Endometrial microvascular endothelial cells (primary cell): ENCODE measurements around the gene PPP2R2C. TPM values are rescaled to one million over a fixed set of nuclear protein-coding genes. Genes with fewer than 3 reads are reported as not detected.

Experiments
- in situ Hi-C: cut with HindIII; loops from 2 replicates; pipeline ENCODE4 v1.10.0; 2017; ENCODE audit warnings: low sequenced_read_pairs, low pct_unique_long_range_greater_than_20kb; ENCODE audit errors: inconsistent ontology term
- total RNA-seq: library from RNA; depleted of rRNA; stranded (reverse); fragments of >200 nt; gene quantifications from one replicate; pipeline ENCODE4 v1.2.3, GENCODE V29; 2015; ENCODE audit errors: inconsistent ontology term

The PPP2R2C gene
- total RNA-seq, 1 donor from 2014 or later = not detected

DNA sequence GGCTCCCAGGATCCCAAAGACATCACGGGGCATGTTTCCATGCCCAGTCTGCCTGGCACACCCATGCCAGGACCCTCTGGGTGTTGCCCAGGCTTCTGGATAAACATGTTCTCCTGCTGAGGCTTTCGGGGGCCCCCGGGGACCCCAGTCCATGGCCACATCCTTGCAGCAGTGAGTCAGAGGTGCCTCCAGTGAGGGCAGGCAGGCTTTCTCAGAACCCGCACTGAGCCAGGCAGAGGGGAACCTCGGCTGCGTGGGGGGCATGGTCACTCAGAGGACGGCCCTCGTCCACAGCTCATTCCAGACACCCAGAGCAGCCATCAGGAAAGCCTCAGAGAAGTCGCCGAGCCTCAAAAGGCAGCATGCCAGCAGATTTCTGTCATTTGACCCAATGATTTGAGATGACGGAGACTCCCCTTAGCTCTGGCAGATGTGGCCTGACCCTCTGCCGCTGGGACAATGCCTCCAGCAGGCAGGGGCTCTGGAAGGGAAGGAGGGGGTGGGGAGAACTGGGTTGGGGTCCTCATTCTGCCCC, 54.8 kb downstream of the PPP2R2C start:
- in situ Hi-C loops = no loop called here

DNA sequence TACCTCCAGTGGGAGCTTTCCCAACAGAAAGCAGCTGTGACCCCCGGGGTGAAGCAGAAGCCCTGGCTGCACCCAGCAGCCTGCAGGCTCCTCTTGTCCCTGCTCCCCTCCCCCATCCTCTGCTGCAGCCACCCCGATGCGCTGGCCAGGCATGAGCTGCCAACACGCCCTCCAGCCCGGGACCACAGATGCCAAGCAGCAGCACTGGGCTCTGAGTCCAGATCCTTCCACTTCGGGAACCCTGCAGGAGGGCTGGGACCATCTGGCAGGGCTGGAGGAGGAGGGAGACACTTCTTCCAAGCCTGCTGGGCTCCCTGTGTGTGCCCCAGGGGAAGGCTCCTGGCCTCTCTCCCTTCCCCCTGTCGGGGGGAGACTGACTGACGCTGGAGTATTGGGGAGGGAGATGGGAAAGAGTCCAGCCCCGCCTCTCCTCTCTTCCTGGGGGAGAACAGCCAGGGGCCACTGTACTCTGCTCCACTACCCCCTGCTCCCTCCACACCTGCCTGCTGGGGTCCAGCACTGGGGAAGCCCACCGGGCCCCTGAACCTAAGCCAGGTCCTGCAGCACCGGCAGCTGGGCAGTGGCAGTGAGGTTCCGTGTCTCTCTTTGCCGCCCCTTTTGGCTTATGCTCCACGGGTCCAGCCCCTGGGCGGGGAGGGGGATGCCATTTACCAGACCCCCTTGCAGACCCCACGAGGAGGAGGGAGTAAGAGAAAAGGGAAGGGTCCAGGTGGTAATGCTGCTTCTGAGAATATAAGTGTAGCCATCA, 55.7 kb downstream of the PPP2R2C start:
- in situ Hi-C loops = no loop called here

DNA sequence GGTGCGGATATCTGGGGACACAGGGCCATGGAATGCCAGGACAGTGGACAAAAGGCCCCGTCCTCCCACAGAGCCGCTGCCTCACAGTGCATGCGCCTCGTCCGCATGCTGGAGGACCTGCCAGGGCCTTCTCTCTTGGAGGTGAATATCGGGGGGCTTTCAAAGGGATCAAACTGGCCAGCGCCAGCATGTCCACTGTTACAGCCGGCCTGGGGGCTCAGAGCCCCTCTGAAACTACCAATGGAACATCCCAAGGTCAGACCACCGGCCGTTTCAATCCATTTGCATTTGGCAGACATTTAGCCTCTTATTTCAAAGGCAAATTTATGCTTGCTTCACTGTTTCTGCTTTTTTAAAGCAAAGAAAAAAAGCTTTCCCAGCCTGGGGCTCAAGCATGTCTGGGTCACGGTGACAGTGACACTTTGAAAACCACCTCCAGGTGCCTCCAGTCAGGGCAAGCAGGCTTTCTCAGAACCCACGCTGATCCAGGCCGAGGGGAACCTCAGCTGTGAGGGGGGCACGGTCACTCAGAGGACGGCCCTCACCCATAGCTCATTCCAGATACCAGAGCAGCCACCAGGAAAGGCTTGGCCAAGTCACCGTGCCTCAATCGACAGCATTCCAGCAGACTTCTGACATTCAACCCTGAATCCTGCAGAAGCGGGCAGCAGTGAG, 57.2 kb downstream of the PPP2R2C start:
- in situ Hi-C loops = no loop called here

DNA sequence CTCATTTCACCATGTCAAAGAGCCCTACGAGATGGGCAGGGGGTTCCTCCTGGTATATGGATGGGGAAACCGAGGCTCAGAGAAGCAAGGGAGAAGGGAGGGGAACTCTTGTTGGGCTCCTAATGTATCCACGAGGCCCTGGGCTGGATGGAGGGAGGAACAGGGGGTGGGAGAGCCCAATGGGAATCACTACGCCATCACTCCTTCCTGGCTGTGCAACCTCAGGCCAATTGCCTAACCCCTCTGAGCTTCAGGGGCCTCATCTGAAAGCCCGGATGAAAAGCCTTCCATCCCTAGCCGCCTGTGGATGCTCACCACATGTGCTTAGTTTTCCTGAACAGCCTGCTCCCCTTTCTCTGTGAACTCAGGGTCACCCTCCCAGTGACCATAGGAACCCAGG, 57.8 kb downstream of the PPP2R2C start:
- in situ Hi-C loops = no loop called here

DNA sequence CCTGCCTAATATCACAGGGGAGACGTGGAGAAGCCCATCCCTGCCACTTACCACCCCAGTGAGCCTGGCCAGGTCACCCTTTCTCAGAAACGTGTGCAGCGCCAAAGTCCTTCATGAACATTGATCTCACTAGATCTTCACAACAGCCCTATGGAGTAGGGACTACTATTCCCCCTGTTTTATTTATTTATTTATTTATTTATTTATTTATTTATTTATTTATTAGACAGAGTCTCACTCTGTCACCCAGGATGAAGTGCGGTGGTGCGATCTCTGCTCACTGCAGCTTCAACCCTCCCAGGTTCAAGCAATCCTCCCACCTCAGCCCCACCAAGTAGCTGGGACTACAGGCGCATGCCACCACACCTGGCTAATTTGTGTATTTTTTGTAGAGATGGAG, 61.8 kb downstream of the PPP2R2C start:
- in situ Hi-C loops = no loop called here

DNA sequence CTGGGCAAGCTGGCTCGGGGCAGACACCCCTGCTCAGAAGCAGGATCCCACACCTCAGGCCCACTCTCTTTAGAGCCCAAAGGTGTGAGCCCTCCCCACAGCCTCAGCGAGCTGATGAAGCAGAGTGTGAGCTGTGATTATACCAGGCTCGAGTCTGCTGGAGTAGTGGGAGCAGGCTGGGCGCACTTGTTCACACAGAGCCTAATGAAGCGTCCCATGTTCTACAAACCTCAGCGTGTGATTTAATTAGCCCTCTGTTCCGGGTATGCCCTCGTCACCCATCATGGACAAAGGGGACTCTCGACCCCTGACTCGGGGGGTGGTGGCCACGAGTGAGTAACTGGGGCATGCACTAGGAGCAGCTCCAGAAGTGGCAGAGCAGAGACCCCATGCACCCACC, 62.3 kb downstream of the PPP2R2C start:
- in situ Hi-C loops = no loop called here

DNA sequence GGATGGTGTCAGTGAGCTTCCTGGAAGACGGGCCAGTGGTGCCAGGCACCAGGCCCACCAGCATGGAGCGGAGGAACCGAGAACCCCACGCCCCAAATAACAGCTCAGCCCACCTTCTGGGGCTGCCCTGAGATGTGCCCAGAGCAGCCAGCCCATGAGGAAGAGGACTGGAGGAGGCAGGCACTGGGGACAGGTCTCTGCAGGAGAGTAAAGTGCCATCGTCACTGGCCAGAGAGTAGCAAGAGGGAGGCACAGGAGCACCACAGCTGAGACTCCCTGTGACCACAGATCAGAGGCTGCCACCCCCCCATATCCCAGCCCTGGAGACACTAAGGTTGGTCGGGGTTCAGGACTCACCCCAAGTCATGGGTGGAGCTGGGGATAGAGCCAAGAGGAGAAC, 63.0 kb downstream of the PPP2R2C start:
- in situ Hi-C loops = no loop called here

DNA sequence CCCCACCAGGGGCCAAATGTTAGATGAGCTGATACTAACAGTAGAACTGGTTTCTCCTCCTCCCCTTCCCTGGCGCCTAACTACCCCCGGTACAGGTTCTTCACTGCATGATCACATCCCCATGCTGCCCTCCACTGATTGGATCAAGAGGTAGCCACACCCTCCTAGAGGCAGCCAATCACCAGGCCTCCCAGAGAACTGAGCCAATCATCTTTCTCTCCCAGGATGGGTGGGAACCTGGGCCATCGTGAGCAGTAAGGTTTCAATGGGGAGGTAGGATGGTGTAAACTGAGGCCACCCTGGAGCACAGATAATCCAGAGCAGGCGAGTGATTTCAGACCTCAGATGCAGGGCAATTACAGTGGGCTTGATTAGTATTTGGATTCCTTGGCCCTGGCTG, 64.2 kb downstream of the PPP2R2C start:
- in situ Hi-C loops = no loop called here

DNA sequence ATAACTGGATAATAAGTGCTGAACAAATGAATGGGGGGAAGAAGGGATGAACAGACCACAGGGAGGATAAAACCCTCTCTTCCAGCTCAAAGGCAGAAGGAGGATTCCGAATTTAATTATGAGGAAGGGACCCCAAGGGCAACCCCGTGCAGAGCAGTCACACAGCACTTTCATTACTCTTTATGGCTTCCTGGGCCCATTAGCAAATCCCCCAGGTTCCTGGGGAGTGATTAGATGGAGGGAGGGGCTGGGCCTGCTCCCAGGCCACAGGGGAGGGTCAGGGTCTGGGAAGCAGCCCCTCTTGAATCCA, 67.1 kb downstream of the PPP2R2C start:
- in situ Hi-C loops = no loop called here

DNA sequence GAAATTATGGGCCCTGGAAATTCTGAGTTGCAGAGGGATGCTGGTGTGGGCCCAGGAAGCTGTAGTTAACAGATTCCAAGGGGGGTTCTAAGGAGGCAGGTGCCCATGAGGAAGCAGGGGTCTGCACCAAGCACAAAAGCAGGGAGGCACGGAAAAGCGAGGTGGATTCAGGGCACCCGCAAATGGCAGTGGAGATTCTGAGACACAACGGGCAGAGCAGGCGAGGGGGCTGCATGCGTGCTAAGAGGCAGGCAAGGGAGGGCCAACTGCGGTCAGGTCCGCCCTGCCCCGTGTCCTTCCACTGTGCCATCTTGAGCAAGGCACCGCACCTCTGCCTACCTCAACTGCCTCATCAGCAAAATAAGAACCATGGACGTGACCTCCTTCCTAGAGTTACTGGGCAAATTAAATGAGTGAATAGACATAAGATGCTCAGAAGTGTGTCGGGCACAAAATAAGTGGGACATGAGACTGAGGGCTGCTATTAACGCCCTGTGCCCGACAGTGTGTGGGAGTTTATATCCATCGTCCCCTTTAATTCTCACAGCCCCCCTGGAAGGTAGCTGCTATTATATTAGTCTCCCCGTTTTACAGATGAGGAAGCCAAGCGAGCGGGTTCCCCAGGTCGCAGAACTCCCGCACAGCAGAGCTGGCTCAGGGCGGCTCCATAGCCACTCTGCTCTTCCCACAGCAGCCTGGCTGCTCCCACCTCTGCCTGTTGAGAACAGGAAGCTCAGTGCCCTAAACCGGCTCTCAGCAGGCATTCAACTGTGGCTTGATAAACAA, 67.6 kb downstream of the PPP2R2C start:
- in situ Hi-C loops = no loop called here

DNA sequence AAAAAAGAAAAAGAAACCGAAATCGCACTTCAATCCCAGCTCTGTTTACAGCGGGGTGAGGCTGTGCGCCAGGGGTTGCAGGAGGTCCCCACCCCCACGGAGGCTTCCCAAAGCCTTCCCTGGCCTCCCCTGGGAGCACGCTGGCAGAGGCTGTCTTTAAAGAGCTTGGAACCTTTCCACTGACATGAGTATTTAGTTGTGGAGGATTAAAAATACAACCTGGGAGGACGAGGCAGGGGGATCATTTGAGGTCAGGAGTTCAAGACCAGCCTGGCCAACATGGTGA, 69.1 kb downstream of the PPP2R2C start:
- in situ Hi-C loops = no loop called here

DNA sequence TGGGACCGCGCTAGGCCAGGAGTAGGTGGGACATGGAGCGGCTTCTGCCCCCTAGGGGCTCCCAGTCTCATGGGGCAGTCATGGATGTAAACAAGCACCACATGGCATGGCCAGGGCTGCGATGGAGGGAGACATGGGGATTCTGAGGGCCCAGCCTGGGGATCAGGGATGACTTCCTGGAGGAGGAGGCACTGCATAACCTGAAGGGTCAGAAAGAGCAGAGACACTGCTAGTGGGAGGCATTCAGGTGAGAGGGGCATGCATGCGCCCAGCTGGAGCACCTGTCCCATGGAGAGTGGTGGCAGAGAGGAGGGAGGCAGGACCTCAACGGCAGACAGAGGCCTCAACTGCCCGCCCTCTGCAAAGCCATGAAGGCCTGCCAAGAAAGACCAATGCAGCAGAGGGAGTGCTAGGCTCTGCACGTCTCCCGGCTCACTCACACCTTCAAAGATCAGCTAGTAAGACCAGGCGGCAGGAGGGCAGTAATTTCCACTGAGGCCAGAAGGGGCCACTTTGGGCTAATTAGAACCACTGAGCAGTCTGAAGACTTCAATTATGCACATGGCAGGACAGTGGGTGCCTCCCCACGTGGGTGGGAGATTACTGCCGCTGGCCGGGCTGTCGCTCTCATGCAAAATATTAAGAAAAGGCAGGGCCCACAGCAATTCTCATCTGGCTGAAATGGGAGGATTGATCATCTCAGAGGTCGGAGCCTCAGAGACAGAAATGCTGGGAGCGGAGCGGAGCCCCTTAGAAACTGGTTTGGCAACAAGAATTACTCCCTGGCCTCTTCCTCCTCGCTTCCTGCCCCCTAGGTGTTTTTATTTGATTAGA, 69.6 kb downstream of the PPP2R2C start:
- in situ Hi-C loops = no loop called here

DNA sequence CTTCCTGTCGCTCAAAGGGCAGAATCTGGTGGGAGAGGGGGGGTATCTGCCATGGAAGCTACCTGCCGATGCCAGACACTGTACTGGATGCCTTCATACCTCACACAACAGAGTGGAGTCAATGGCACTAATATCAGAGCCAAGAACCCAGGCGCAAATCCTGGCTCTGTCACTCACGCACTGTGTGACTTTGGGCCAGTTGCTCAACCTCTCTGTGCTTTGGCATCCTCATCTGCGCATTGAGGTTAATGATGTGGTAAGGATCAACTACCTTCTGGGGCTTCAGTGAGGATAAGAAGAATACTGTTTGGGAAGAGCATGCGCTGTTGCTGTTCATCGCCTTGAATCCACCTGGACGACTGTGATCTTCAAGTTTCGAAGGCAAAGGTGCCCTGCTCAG, 70.6 kb downstream of the PPP2R2C start:
- in situ Hi-C loops = no loop called here

DNA sequence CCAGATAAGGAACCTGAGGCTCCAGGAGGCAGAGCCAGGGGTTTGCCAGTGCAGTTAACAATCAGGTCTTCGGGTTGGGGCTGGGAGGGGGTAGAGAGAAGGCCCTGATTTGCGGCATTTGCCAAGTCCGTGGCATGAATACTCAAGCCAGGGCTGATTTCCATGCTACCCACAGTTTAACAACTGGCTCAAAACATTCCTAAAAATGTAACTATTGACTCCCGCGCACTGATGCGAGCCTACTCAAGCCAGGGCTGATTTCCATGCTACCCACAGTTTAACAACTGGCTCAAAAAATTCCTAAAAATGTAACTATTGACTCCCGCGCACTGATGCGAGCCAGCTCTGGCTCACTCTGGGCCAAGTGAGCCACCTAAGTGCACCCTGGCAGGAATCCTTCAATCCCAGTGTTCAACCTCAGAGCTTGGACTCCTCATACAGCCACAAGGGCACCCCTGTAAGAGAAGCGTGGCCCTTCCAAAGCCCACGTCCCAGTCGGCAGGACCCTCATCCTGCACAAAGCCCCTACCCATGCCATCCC, 75.6 kb downstream of the PPP2R2C start:
- in situ Hi-C loops = no loop called here

DNA sequence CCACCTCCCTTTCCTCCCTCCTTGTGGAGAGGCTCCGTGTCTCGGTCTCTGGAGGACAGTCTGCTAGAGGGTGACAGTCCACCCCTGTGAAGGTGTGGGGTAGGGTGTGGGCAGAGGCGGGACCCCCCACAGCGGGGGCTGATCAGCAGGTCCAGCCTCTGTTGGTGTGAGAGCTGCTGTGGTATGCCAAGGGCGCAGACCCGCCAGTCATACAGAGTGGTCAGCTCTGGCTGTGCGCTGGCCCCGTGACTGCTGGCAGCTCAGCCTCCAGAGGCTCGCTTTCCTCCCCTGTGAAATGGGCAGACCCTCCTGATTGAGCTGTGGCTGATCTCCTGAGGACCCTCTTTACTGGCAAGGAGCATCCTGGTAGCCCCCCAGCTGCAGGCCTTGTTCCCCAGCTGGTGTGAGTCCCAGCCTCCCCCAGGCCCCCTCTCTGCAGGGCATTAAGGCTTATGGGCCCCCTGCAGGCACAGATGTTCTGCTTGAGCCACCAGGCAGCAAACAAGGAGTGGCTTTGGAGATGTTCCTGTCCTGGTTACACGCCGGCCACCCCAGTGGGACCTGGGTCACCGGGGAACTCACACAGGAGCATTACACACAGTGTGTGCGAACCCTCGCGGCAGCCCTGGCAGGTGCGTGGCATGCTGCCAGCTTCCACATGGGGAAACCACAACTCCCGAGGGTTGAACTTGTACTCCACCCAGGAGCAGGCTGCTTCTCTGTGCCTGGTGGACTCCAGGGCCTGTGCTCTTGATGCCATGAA, 76.8 kb downstream of the PPP2R2C start:
- in situ Hi-C loops = no loop called here

DNA sequence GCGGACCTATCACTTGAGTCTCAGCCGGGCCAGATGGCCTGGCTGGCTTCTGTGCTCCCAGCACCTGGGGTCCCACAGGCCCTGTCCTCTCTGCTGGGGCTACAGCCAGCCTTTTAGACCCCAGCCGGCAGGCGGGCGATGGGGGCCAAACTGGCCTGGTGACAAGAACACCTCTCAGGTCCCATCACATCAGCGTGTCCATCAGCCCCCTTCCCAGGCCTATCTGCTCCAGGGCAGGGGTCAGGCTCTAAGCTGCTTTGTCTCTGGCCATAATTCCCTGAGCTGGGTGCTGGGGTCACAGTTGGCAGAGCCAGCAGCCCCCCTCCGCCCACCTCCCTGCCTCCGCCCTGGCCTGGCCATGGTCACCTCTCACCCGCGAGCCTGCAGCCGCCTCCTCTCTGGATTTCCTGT, 77.7 kb downstream of the PPP2R2C start:
- in situ Hi-C loops = no loop called here

DNA sequence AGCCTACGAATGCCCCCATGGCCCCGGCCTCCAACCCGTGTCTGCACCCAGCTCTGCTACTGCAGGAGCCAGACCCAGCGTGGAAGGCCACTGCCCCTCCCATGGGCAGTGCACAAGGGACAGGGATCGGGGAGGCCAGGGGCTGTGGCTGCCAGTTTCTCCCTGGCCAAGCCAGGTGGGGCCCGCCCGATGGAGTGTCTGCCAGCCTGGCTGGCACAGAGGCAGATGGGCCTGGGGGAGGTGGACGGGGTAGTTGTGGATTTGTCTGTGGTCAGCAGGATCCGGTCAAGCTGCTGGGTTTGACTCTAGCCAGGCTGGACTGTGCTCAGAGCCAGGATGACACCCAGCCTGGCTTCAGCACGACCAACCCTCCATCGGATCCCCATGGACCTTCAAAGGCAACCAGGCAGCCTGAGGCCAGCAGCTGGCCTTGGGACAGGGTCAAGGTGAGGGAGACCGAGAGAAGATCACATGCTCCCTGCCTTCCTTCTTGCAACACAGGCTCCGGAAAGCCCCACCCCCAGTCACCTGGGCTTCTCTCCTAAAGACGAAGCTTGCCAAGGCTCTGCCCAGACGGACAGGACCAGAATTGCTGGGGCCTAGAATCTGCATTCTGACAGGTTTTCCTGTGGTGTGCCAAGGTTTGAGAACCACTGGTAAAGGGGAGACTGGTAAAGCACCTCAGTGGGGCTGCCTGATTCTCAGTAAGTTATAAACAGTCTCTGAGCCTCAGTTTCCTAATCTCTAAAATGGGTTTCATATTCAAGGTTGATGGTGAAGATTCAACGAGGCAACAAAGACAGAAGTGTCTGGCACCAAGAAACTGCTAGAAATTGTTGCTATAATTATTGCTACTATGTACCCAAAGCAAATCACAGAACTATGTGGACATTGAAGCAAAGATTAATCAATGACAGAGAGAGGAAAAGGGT, 78.6 kb downstream of the PPP2R2C start:
- in situ Hi-C loops = no loop called here
